ENCODE data around the gene KCNH1. TPM values are rescaled to one million over a fixed set of nuclear protein-coding genes. Genes with fewer than 3 reads are reported as not detected.

KCNH1 gene
- total RNA-seq, 1 experiment from 2014 or later, result 0.17 TPM

GRCh38 chr1:210700083-210700482, 433.9 kb downstream of the KCNH1 start:
- CTCF ChIA-PET, result no interaction called here
- POLR2A ChIA-PET, result no interaction called here
- H3K27me3 Mint-ChIP-seq (ENCODE audit: low read depth), result no peaks in the 10 kb centered on the region
- H3K36me3 Mint-ChIP-seq, result no peaks in the 10 kb centered on the region; the same call in 1 of the 2 replicates
- H3K9me3 Mint-ChIP-seq, result peaks cover 5% of the 10 kb centered on the region
- H3K4me1 Mint-ChIP-seq, result peaks cover 10% of the 10 kb centered on the region; the same call in 1 of the 2 replicates
- no peak overlapping the region for H3K4me3 Mint-ChIP-seq
- no peak overlapping the region for H3K27ac Mint-ChIP-seq
- no peak for DNase-seq (ENCODE audit: low spot score)
- TF ChIP-seq ATF2 (CRISPR knock-in tag; IDR thresholded peaks at IDR 0.05; ENCODE audit: borderline replicate concordance, low read depth), result no peak
- TF ChIP-seq NFYB (CRISPR knock-in tag; conservative IDR thresholded peaks at IDR 0.05; ENCODE audit: low read depth), result no peak
- no peak for TF ChIP-seq PREB (CRISPR knock-in tag; IDR thresholded peaks at IDR 0.05; ENCODE audit: borderline replicate concordance)
- TF ChIP-seq E2F5 (CRISPR knock-in tag; IDR thresholded peaks at IDR 0.05), result no peak
- no peak for ATAC-seq

- Mint-ChIP-seq H3K27ac (no peak overlapping the region), H3K4me3 (no peak overlapping the region), H3K9me3 (peaks cover 5% of the 10 kb centered on the region), H3K4me1 (peaks cover 8% of the 10 kb centered on the region; the same call in 1 of the 2 replicates), H3K36me3 (no peaks in the 10 kb centered on the region; the same call in 1 of the 2 replicates), H3K27me3 (ENCODE audit: low read depth) (no peaks in the 10 kb centered on the region)
- no peak for TF ChIP-seq CDX4 (CRISPR knock-in tag; IDR thresholded peaks at IDR 0.05; ENCODE audit: borderline replicate concordance)
- no peak for TF ChIP-seq IRF2 (CRISPR knock-in tag; IDR thresholded peaks at IDR 0.05; ENCODE audit: borderline replicate concordance, low read depth)
- no peak for TF ChIP-seq SMAD4 (CRISPR knock-in tag; IDR thresholded peaks at IDR 0.05)
- TF ChIP-seq GABPB1 (CRISPR knock-in tag; IDR thresholded peaks at IDR 0.05), result no peak
- TF ChIP-seq USF2 (CRISPR knock-in tag; IDR thresholded peaks at IDR 0.05), result no peak
- TF ChIP-seq MYBL2 (CRISPR knock-in tag; IDR thresholded peaks at IDR 0.05), result no peak
- TF ChIP-seq ZNF317 (CRISPR knock-in tag; IDR thresholded peaks at IDR 0.05; ENCODE audit: borderline replicate concordance, low read depth), result no peak
- TF ChIP-seq ERG (CRISPR knock-in tag; IDR thresholded peaks at IDR 0.05), result no peak
- no peak for ATAC-seq
- ChIA-PET CTCF (no interaction called here), POLR2A (no interaction called here)
- DNase-seq (ENCODE audit: low spot score), result no peak
These were observed 435.3 kb downstream of the KCNH1 start for GRCh38 chr1:210698661-210699060.

GRCh38 chr1:210697185-210697584, 436.8 kb downstream of the KCNH1 start:
- Mint-ChIP-seq H3K9me3 (peaks cover 5% of the 10 kb centered on the region), H3K36me3 (no peaks in the 10 kb centered on the region; the same call in 1 of the 2 replicates), H3K4me3 (no peak overlapping the region), H3K4me1 (peaks cover under 1% of the 10 kb centered on the region; the same call in 1 of the 2 replicates), H3K27me3 (ENCODE audit: low read depth) (no peaks in the 10 kb centered on the region), H3K27ac (no peak overlapping the region)
- ChIA-PET POLR2A (no interaction called here), CTCF (interaction anchor here (1.2 kb wide), 1 partner anchor 12 kb away, joined by 3 read pairs; no protein-coding TSS in a partner anchor)
- DNase-seq (ENCODE audit: low spot score), result no peak
- peak; percentile 67 for ATAC-seq
- TF ChIP-seq ETV6 (CRISPR knock-in tag; IDR thresholded peaks at IDR 0.05) (no peak), NR3C1 (CRISPR knock-in tag; conservative IDR thresholded peaks at IDR 0.05; ENCODE audit: low read depth) (no peak), ZNF317 (CRISPR knock-in tag; IDR thresholded peaks at IDR 0.05; ENCODE audit: borderline replicate concordance, low read depth) (no peak), PRDM15 (CRISPR knock-in tag; IDR thresholded peaks at IDR 0.05) (no peak), GABPB1 (CRISPR knock-in tag; IDR thresholded peaks at IDR 0.05) (no peak), E2F1 (CRISPR knock-in tag; IDR thresholded peaks at IDR 0.05) (no peak), PREB (CRISPR knock-in tag; IDR thresholded peaks at IDR 0.05; ENCODE audit: borderline replicate concordance) (no peak), CBFB (CRISPR knock-in tag; IDR thresholded peaks at IDR 0.05; ENCODE audit: low read depth) (no peak), HMGA2 (CRISPR knock-in tag; IDR thresholded peaks at IDR 0.05) (no peak)
